GM08714 (cell line): ENCODE measurements around the gene CCDC8.
"Not testable (repeated sequence)": the region's sequence is repeated elsewhere in the genome, so short reads cannot be mapped to it uniquely, and the experiment has no call there.

Experiments
- H3K4me3 ChIP-seq: fragments of 200-500 bp; sonication (Bioruptor generic); 2 replicates; pipeline ENCODE4 v1.5.1; 2014; ENCODE audit warnings: mild to moderate bottlenecking, low read length, inconsistent platforms
- ZNF274 ChIP-seq: IDR thresholded peaks from 2 replicates; pipeline ENCODE4 v1.6.1; 2012; ENCODE audit warnings: mild to moderate bottlenecking, low read depth, low read length

Gene CCDC8

GRCh38 chr19:46412650-46413261 is 608 bp downstream of the CCDC8 start:
- peak overlapping the region; percentile 10; the same call in 1 of the 2 replicates for H3K4me3 ChIP-seq
- TF ChIP-seq ZNF274, result no peak

- H3K4me3 ChIP-seq, result no peak overlapping the region
- no peak for TF ChIP-seq ZNF274
Measured at GRCh38 chr19:46411925-46412649, 1.3 kb downstream of the CCDC8 start.

DNA sequence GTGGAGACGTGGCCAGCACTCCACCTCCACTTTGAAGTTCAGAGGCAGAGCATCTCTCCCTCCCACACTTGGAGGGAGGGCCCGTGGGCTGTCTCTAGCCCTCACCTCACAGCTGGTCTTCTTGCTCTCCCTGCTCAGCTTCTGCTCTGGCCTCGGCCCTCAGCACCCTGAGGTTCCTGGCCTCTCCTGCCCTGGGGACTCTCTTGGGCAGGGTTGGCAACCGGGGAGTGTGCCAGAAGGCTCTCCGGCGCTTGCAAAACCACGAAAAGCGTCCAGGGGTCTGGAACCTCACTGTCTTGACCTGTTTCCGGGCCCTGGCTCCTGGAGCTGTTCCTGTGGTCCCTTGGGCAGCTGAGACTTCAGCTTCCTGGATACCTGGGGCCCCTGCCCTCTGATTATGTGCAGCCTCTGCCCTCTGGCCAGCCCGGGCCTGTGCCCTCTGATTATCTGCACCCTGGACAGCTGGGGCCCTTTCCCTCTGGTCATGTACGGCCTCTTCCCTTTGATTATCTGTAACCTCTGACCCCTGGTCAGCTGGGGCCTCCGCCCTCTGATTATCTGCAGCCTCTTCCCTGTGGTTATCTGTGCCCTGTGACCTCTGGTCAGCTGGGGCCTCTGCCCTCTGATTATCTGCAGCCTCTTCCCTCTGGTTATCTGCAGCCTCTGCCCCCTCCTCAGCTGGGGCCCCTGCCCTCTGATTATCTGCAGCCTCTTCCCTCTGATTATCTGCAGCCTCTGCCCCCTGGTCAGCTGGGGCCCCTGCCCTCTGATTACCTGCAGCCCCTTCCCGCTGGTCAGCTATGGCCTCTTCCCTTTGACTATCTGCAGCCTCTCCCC is 2.1 kb downstream of the CCDC8 start:
- no peak for TF ChIP-seq ZNF274
- H3K4me3 ChIP-seq, result no peak overlapping the region

GRCh38 chr19:46410205-46411087 is 2.9 kb downstream of the CCDC8 start:
- no peak for TF ChIP-seq ZNF274
- no peak overlapping the region for H3K4me3 ChIP-seq

DNA sequence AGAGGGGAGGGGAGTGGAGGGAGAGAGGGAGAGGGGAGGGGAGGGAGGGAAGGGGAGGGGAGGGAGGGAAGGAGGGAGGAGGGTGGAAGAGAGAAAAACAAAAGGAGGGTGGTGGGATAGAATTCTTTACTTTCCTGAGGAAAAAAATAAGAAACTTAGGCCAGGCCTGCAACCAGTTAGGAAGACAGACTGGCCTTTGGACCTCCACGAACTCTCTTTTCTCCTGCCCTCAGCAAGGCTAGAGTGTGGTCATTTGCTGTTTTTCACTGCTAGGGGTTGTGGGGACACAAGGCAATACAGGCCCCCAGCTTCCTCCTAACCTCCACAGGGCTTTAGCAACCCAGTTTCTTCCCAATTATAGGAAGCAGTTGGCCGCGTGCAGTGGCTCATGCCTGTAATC is 4.2 kb downstream of the CCDC8 start:
- H3K4me3 ChIP-seq, result no peak overlapping the region
- TF ChIP-seq ZNF274, result no peak

DNA sequence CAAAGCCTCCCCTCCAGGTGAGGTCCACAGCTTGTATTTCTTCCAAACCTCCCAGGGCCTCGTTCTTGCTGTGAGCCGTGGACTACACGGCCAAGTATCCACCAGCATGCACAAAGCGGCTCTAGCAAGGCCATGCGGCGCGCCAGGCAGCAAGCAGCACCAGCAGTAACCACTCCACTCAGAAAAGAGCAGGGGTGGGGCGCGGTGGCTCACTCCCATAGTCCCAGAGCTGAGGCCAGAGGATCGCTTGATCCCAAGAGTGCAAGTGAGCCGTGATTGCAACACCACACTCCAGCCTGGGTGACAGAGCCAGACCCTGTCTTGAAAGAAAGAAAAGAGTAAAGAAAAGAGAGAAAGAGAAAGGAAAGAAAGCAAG is 4.7 kb downstream of the CCDC8 start:
- no peak for TF ChIP-seq ZNF274

GRCh38 chr19:46407856-46408663 is 5.3 kb downstream of the CCDC8 start:
- no peak overlapping the region for H3K4me3 ChIP-seq
- no peak for TF ChIP-seq ZNF274

More for the DNA sequence above, 4.7 kb downstream of the CCDC8 start:
- H3K4me3 ChIP-seq, result no peak overlapping the region

DNA sequence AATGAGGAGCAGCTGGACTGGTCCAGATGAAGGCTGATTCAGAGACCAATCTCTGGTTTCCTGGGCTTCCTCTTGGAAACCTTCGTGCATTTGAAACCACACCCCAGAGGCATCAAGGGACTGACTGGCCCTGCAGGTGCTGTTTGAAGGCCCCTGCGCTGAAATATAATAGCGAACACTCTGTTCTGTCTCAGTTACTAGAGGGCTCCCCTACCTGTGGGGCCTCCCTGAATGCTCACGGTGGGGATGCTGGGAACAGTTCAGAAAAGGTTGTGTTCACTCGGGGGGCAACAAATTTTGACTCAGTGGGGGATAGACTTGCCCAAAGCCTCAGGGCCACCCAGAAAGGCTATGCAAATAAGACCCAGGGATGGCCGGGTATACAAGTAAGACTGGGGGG is 6.4 kb downstream of the CCDC8 start:
- H3K4me3 ChIP-seq, result no peak overlapping the region
- TF ChIP-seq ZNF274, result no peak

- H3K4me3 ChIP-seq, result no peak overlapping the region
- TF ChIP-seq ZNF274, result no peak
Measured at GRCh38 chr19:46404753-46405468, 8.5 kb downstream of the CCDC8 start.

DNA sequence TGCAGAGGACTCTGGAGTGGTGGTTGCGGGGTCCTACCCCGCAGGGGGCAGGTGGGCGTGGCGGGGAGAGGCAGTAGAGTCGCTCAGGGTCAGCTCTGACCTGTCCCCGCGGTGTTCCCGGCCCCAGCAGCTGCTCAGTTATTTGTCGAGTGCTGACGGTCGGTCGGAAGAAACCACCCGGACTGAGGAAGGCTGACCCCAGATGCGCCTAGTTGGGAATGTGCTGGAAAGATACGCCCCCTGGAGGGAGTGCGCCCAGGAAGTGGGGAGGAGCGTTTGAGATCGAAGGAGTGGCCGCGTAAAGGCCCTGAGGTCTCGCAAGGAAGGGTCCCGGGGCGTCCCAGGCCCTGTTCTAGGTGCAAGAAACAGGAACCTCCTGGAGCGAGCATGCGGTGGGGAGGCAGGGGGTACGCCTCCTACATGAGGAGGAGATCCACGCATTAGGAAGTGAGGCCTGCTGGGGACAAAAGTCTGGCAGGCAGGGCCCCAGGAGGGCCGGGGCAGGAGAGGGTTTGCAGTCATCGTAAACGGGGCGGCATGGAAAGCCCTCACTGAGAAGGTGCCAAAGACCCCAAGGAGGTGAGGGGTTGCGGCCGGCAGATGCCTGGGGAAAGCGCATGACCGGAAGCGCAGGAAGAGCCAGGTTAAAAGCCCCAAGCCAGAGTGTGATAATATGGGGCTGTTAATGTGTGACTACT is 9.2 kb downstream of the CCDC8 start:
- no peak overlapping the region for H3K4me3 ChIP-seq
- TF ChIP-seq ZNF274, result no peak

- no peak for TF ChIP-seq ZNF274
- no peak overlapping the region for H3K4me3 ChIP-seq
Measured at GRCh38 chr19:46402725-46403124, 10.6 kb downstream of the CCDC8 start.

DNA sequence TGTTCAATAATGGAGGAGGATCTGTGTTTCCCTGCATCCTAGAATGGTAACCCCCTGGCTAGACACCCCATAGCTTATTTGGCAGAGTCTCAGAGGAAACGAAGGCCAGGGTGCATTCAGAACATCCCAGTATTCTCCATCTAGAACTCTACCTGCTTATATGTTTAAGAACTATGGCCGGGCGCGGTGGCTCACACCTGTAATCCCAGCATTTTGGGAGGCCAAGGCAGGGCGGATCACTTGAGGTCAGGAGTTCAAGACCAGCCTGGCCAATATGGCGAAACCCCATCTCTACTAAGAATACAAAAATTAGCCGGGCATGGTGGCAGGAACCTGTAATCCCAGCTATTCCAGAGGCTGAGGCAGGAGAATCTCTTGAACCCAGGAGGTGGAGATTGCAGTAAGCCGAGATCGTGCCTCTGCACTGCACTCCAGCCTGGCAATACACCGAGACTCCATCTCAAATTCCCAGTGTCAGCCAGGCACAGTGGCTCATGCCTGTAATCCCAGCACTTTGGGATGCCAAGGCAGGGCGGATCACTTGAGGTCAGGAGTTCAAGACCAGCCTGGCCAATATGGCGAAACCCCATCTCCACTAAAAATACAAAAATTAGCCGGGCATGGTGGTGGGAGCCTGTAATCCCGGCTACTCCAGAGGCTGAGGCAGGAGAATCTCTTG is 15.4 kb downstream of the CCDC8 start:
- not testable (repeated sequence) for H3K4me3 ChIP-seq
